Measurements from ENCODE around the gene TMEM187.

The TMEM187 gene

DNA sequence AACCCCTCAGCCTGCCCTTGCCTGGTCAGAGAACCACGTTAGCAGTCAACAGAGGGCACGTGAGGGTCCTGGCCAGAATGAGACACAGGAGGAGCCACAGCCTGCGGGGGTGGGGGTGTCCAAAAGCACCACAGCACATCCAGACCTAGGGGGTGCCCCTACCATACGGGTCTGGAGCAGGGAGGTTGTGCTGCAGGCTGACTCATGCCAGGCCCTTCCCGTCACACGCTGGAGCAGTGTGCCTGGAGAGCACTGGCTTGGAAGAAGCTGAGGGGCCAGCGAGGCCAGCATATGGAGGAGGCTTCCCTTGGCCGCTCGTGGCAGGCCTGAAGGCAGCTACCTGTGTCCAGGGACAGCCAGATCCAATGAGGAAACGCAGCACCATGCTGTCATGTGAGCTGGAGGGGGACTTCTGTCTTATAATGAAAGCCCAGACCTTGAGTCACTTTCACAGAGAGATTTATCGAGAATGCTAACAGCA lies 48.6 kb downstream of the TMEM187 start:
- DNase-seq = peak in 1 of 5 experiments; percentile 10

DNA sequence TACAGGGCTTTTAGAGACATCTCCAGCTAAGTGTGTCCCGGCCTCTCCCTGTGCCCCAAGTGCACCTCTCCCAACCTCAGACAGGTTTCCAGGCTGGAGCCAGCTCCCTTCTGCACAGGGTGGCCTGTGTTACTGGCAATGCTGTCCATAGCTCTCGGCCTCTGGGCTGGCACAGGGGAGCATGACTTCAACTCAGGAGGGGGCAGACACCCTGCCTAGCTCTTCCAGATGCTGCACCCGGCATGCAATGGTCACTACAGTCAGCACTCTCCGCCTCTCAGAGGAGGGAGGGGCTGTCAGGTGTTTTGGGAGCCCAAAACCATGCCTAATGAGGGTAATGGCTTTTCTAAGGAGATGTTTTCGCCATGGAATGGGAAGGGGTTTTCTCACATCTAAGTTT lies 49.6 kb downstream of the TMEM187 start:
- no peak for DNase-seq

DNA sequence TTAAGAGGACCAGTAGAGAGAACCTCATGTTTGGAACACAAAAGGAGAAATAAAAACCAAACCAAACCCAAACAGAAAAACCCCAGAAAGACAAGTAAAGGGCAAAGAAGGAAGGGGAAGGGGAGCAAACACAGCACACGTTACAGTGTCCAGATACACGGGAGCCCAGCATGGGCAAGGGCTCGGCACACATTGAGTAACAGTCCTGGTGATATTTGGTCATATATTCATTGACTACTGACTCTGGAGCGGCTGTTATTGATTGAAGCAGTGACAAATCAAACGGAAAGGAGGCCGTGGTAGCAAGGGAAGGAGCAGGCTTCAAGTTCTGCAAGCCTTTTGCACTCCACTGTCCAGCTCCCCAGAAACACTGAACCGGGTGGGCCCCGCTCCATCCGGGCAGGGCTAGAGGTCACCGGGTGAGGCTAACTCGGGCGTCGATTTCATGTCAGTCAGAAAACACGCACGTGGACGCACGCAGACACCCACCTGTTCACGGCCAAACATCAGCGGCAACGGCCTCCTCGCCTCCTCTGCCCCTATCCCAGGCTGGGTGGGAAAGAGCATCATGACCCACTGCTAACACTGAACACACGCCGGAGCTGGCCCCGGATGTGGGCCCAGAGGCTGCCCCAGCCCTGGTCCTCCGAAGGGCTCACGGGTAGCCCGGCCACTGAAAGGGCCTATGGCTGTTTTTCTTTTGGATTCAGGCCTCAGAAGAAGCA lies 50.9 kb downstream of the TMEM187 start:
- no peak for DNase-seq

DNA sequence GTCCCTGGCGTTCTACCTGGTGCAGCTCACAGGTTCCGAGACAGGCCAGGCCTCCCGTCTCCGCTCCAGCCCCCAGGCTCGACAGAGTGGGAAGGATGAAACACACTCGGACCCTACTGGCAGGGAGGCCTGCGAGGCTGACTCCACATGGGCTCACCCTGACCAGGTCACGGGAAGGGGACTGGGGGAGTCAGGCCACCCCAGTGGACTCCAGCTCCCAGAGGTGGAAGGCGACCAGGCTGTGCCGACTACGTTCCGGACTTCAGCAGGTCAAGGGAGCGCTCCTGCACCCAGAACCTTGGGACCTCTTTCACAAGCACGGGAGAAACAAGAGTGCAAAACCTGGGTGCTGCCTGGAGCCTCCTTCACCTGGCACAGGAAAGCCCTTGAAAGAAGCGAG lies 51.7 kb downstream of the TMEM187 start:
- no peak for DNase-seq

DNA sequence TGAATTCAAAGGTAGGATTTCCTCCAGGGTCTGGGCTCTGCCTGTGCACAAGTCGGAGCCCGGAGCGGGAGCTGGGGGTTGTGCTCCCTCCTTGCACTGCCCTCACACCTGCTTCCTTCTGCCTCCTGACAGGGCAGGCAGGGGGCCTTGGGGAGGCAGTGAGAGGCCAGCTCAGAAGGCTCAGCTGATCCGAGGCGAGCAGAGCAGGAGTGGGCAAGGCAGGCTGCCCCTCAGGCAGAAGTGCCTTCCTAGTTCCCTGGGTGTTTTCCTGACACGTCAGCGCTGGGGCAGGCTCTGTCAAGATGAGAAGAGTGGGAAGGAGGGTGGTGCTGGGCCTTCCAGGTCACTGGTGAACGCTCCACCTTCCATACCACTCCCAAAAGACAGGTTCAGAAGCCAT lies 52.7 kb downstream of the TMEM187 start:
- DNase-seq = no peak

DNA sequence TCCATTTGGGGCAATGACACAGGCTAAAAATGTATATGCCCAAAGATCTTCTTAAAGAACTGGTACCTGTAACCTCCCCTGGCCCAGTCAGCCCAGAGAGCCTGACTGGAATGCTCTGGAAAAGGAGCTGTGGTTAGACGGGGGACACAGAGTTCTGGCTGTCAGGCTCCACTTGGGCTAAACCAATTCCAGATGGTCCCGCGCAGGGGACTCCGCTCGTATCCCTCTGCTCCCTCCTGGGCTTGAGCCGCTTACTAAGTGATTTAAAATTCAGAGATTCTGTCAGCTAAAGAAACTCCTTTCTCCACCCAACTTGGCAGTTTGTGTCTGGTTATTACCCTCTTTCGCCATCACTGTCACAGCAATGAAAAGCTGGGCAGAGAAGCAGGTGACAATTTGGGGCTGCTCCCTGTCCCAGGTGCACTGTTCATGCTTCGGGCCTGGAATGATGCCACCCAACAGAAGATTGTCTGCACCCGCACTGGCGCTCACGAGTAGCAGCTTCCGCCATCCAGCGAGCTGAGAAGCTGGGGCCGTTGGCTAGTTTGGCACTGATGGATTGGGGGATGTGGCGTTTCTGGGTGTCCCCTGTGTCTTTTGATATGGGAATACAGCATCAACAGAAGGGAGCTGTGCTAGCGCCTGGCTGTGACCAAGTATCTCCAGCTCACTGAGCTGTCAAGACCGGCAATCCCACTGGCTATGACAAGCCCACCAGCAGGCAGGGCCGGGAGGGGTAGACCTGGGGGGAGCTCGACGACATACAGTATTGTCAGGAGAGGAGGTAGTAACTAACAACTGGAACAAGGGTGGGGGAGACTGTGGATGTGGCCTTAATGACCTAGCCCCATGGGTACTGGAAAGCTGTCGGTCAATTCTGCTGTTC lies 53.8 kb downstream of the TMEM187 start:
- no peak for DNase-seq

DNA sequence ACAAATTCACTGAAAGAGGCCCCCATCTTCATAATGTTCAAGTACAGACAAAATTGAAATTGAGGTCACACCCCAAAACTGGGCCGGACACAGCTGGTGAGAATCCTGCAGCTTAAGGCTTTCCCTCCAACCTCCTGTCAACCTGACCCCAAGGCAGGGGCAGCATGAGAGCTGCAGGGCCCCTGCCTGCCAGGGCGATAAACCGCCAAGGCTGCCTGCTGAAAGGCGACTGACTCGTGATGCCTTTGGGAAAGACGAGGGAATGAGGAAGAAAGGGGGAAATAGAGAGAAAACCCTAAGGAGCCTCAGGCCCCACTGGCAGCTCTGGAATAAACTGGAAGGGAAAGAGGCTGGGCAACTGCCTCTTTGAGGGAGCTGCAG lies 54.5 kb downstream of the TMEM187 start:
- DNase-seq = no peak

DNA sequence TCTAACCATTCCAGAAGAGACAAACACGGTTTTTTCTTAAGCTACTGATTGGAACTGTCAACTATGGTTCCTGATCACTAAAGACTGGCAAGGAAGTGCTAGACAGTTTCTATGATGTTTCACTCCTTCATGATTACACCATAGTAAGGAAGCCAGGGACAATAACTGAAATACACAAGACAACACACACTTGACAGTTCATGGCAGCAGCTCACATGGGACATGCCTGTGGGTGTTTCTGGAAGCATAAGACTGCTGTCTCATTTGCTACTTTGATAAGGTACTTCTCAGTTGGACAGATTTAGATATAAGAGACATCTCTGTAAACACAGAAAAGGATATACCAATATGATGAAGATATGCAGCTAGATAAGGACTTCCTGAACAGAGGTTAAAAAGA lies 55.4 kb downstream of the TMEM187 start:
- DNase-seq = no peak

DNA sequence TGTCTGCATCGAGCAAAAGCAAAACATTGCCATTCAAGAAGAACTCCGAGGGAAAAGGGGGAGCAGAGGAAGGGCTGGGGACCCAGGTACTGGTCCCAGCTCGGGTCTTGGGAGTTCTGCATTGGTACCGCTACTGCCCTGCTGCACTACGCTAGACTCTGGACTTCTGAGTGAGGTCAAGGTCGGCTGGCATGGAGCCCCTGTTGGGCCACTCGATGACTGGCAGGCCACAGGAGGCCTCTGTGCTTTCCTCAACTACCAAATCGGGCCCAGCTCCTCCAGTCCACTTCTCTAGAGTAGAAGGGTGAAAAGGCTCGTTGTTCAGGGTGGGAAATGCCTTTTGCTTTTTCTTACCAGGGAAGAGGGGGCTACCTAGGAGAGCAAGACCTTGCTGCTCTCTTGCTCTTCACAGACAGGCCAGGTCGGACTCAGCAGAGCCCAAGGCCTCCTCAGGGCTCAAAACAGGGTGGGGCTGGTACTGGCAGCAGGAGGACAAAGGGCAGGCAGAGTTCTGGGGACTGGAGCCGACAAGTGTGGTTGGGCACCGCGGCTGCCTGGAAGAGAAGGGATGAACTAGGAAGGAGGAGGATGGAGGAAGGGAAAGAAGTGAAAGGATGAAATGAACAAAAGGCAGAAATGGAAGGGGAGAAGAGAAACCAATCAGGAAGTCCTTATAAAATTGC lies 56.1 kb downstream of the TMEM187 start:
- no peak for DNase-seq

DNA sequence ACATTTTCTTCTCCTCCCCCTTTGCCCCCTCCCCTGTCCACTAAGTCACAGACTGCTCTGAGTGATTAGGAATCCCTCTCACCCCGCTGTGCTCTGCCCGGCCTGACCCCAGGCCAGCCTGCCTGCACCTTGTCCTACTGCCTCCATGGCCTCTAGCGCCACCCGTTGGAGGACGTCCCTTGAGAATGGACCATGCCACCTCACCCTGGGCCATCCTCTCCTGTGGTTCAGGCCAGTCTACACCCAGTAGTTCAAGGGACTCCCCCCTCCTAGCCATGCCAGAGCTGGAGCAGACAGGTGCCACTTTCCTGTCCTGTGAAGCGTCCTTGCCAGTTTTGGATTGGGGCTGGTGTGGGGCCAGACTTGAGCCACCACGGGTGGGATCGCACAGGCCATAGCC lies 56.9 kb downstream of the TMEM187 start:
- DNase-seq = no peak

DNA sequence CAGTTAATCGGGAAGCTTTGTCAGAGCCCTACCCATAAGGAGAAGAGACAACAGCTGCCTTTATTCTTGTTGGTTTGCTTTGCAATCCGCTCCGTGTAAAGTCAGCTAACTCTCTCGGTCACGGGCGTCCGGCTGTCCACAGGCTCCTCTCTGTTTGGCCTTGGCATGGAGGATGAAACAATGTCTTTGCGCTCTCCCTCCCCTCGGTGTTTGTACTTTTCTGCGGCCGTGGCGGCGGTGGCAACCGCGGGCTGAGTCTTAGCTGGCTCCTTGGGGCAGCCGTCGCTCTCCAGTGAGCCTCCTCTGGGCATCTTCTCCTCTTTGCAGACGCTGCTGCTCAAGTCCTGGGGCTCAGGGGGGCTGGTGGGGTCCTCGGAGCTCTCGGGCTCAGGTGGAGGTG lies 57.7 kb downstream of the TMEM187 start:
- DNase-seq = no peak

DNA sequence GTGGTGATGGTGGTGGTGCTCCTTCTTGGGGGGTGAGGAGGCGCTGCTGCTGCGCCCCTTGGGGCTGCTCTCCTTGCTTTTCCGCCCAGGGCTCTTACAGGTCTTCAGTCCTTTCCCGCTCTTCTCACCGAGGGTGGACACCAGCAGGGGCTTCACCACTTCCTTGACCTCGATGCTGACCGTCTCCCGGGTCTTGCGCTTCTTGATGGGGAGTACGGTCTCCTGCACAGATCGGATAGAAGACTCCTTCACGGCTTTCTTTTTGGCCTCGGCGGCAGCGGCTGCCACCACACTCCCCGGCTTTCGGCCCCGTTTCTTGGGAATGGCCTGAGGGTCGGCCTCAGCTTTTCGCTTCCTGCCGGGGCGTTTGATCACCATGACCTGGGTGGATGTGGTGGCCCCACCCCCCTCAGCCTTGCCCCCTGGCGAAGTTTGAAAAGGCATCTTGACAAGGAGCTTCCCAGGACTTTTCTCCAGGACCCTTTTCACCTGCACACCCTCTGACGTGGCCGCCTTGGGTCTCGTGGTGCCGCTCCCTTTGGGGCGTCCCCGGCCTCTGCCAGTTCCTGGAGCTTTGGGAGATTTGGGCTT lies 58.3 kb downstream of the TMEM187 start:
- DNase-seq = no peak

DNA sequence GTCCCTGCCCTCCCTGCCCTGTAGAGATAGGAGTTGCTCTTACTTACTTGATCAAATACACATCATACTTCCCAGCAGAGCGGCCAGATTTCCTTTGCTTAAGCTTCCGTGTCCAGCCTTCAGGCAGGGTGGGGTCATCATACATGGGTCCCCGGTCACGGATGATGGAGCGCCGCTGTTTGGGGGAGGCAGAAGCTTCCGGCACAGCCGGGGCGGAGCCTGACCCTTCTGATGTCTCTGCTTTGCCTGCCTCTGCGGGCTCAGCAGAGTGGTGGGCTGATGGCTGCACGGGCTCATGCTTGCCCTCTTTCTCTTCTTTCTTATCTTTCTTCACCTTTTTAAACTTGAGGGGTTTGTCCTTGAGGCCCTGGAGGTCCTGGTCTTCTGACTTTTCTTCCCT lies 59.6 kb downstream of the TMEM187 start:
- DNase-seq = no peak

DNA sequence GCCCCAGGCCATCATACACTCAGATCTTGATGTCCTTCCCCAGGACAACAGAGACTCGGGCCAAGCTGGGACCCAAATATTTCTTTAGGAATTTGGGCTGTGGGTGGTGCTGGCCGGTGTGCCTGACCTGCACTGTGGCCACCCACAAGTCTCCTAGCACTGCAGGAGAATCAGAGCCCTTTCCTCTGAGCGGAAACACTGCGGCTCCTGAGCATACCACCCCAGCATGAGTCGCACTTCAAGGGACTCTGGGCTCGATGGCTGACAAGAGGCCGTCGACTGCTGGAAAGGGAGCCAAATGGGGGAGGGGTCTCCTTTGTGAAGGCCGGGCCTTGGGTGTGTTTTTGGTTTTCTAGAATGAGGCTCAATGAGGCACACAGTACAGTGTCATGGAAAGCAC lies 60.1 kb downstream of the TMEM187 start:
- no peak for DNase-seq
